Forelimb muscle (tissue), 1 donor: ENCODE measurements around the gene TNS3. TPM values are rescaled to one million over a fixed set of nuclear protein-coding genes. Genes with fewer than 3 reads are reported as not detected.

Experiments used
- DNase-seq: peaks from one replicate; pipeline ENCODE4 v3.0.0-alpha.2; 2013; ENCODE audit warnings: low read depth
- polyA plus RNA-seq: library from polyadenylated mRNA; unstranded; fragments of 120-200 nt; gene quantifications from one replicate; pipeline ENCODE4 v1.2.1, GENCODE V29; 2013; ENCODE audit not compliant: insufficient read length

The TNS3 gene
- polyA plus RNA-seq, 1 donor, result 21.3 TPM

GRCh38 chr7:47232751-47233412 is 349.0 kb downstream of the TNS3 start:
- no peak for DNase-seq

- no peak for DNase-seq
Measured at GRCh38 chr7:47231627-47232026, 350.3 kb downstream of the TNS3 start.

DNA sequence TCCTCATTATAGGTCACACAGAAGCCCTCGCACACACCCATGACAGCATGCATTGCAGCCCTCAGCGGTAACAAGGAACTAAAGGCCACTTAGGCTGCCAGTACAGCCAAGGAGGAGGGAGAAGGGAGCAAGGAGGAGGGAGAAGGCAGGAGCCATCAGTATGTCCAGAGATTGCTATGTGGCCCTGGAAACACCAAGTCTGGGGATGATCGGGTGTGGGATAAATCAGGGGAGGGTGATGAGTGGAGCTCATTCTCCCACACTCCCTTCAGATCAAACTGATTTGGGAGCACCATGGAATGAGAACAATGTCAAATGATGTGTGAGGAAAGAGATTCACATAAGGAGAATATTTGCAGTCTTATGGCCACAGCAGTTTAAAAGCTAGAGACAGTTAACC is 350.9 kb downstream of the TNS3 start:
- DNase-seq, result no peak

DNA sequence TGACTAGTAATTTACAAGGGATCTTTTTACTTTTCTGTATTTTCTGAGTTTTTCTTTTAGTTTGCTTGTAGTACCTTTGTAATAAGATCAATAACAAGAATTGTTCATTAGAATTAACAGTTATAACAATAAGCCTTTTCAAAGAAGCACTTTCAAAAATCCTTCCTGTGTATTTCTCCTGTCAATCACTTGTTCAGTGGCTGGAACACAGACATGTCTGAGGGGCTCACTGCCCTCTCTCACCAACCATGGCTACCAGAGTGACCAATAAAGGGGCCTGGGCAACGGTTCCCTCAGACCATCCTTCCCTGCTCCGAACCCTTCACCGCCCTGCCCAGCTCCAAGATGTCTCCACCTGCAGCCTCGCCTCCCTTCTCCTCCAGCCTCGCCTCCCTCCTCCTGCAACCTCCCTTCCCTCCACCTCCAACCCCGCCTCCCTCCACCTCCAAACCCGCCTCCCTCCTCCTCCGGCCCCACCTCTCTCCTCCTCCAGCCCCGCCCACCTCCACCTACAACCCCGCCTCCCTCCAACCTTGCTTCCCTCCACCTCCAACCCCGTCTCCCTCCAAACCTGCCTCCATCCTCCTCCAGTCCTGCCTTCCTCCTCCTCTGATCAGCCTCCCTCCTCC is 353.4 kb downstream of the TNS3 start:
- no peak for DNase-seq

DNA sequence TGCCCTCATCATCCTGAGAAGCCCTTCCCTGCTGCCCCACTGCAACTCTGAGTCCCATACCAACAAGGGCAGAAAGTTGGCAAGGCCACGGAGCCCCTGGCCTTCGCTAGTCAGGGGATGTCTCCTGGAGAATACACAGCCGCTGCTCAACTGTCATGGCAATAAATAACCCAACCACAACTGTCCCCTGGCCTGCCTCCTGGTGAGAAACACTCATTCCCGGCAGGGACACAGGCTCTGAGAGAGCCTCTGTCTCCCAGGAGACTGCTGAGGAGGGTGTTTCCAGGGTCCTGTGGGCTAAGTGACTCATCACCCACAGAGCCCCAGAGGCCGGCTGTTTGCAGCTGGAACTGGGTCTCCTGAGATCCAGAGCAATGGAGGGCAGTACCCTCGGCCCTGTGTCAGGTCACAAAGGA is 354.1 kb downstream of the TNS3 start:
- DNase-seq, result no peak

- no peak for DNase-seq
Measured at GRCh38 chr7:47226696-47227095, 355.2 kb downstream of the TNS3 start.

- DNase-seq, result no peak
Measured at GRCh38 chr7:47225387-47226131, 356.4 kb downstream of the TNS3 start.
